ENCODE results near the gene MR1.

MR1 gene

DNA sequence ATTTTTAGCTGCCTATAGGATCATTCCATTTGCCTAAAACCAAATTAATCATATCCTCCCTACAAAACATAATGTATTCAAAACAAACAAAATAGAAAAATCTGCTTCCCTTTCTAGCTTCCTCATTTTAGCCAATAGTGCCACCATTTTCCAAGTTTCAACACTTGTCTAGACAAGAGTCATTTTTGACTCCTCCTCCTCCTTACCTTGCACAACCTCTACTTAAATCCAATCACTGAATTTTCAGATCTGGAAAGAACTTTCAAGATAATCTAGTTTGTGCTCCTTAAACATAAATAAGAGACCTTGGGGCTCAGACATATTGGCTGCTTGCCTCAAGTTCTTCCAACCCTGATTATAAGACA, 18.6 kb upstream of the MR1 start:
- H3K4me3 ChIP-seq (ENCODE audit: low read depth, low read length), result no peak overlapping the region
- TF ChIP-seq, protein P1, sequence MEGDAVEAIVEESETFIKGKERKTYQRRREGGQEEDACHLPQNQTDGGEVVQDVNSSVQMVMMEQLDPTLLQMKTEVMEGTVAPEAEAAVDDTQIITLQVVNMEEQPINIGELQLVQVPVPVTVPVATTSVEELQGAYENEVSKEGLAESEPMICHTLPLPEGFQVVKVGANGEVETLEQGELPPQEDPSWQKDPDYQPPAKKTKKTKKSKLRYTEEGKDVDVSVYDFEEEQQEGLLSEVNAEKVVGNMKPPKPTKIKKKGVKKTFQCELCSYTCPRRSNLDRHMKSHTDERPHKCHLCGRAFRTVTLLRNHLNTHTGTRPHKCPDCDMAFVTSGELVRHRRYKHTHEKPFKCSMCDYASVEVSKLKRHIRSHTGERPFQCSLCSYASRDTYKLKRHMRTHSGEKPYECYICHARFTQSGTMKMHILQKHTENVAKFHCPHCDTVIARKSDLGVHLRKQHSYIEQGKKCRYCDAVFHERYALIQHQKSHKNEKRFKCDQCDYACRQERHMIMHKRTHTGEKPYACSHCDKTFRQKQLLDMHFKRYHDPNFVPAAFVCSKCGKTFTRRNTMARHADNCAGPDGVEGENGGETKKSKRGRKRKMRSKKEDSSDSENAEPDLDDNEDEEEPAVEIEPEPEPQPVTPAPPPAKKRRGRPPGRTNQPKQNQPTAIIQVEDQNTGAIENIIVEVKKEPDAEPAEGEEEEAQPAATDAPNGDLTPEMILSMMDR (IDR thresholded peaks at IDR 0.05; ENCODE audit: control insufficient read depth, extremely low read depth, insufficient read depth), result no peak
- DNase-seq (ENCODE audit: low read depth), result no peak

DNA sequence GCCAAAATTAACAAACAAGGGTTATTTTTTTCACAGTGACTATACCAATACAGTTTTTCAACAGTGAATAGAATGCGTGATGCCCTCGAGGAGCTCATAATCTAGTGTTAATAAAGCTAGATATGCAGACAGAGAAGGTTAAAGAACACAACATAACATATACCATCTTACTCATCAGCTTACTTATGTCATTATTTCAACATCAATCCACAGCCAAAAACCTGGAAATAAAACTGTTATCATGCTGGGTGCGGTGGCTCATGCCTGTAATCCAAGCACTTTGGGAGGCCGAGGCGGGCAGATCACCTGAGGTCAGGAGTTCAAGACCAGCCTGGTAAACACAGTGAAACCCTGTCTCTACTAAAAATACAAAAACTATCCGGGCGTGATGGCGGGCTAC, 17.2 kb upstream of the MR1 start:
- no peak for DNase-seq (ENCODE audit: low read depth)
- no peak overlapping the region for H3K4me3 ChIP-seq (ENCODE audit: low read depth, low read length)
- TF ChIP-seq, protein P1 (IDR thresholded peaks at IDR 0.05; ENCODE audit: control insufficient read depth, extremely low read depth, insufficient read depth), result no peak

DNA sequence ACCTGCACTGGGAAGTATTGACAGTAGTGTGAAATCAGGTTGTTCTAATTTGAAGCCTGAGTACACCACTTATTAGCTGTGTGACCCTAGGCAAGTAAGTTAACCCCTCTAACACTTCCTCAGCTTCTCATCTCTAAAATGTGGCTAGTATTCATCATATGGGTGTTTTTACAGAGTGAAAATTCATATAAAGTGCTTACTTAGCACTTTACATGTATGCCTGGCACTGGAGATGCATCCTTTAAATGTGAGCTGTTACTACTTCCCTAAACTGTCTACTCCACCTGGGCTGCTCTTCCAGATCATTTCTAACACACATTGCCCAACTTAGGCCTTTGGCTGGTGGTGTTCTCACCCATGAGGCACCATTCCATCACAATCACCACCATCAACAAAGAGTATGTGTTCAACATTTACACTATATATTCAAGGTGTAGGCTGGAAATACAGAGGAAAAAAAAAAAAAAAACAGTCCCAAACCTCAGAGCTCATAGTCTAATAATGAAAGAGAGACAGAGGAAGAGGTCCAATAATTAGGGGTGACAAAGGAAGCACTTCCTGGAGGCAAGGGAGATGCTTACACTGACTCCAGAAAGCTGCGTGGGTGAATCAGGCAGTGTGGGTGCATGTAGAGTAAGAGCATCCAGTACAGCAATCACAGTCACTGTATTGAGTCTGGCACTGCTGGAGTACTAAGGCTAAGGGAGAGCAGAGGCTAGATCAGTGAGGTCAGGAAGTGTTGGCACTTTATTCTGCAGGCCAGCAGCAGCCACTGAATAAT, 14.7 kb upstream of the MR1 start:
- TF ChIP-seq, protein P1 (IDR thresholded peaks at IDR 0.05; ENCODE audit: control insufficient read depth, extremely low read depth, insufficient read depth), result no peak
- no peak for DNase-seq (ENCODE audit: low read depth)
- no peak overlapping the region for H3K4me3 ChIP-seq (ENCODE audit: low read depth, low read length)

DNA sequence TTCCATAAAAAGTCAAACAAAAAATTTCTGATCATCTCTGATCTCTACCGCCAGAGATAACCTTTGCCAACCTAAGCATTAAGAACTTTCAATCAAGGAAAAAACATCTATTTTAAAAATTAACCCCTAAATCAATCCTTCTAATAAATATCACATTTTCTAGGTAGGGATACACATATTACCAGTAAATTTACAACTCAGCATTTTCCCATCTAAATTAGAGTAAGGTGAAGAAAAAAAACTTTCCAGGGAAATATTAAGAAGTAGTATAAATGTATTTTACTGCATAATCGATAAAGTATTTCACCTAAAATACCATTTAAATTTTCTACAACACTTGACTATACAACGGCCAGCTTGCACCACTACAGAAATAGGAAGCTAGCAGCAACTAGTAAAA, 12.6 kb upstream of the MR1 start:
- TF ChIP-seq, protein P1 (IDR thresholded peaks at IDR 0.05; ENCODE audit: control insufficient read depth, extremely low read depth, insufficient read depth), result no peak
- DNase-seq (ENCODE audit: low read depth), result no peak
- H3K4me3 ChIP-seq (ENCODE audit: low read depth, low read length), result peak overlapping the region; percentile 97

DNA sequence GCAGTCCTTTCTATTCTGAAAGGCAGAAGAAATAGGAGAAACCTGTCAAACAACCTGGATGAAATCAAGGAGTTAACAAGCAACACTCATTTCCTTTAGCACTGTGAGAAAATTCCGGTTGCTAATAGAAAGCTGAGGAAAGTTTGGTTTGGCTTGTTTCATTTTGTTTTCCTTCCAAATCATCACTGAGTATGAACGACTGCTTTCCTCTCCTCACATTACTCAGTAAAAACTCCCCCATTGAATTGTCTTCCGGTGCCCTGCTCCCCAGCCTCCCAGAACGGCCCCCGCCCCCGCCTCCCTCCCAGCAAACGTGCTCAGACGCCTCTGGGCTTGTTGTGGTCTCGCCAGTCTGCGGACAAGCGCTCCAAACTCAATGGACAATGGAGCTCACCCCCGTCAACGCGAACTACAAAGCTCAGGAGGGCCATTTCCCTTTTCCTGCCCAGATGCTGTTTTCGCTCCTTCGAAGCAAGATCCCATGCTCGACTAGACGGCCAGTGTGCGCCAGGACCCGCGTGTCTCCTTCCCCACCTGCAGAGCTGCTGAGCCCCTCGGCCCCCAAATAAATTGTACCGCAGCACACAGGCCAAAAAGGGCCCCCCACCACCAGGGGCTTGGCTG, 11.9 kb upstream of the MR1 start:
- DNase-seq (ENCODE audit: low read depth), result peak; percentile 46

DNA sequence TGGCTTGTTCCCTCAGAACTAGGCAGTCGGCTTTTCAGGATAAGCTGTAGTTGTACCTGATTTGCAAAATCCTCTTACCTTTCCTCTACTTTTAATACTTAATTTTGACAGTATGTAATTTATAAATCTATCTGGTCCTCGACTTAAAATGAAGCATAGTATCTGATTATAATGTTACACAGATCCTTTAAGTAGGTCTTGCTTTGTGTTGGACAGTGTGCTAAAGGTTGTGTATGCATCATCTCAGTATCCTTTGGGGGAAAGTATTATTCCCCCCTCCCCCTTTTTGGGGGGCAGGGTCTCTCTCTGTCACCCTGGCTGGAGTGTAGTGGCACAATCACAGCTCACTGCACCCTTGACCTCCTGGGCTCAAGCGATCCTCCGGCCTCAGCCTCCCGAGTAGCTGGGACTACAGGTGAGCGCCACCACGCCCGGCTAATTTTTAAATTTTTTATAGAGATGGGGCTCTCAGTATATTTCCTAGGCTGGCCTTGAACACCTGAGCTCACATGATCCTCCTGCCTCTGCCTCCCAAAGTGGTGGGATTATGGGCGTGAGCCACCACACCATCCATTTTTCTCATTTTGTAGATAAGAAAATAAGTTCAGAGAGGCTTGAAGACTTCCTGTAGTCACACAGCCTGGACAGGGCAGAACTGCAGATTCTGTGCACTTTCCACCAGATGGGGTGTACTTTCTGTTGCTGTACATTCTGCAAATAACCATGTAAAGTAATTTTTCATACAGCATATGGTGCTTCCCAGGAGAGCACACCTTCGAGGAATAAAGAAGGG, 10.3 kb upstream of the MR1 start:
- TF ChIP-seq, protein P1 (IDR thresholded peaks at IDR 0.05; ENCODE audit: control insufficient read depth, extremely low read depth, insufficient read depth), result no peak
- peak overlapping the region; percentile 38 for H3K4me3 ChIP-seq (ENCODE audit: low read depth, low read length)
- no peak for DNase-seq (ENCODE audit: low read depth)

More for the DNA sequence above, 11.9 kb upstream of the MR1 start:
- TF ChIP-seq, protein P1 (IDR thresholded peaks at IDR 0.05; ENCODE audit: control insufficient read depth, extremely low read depth, insufficient read depth), result no peak
- H3K4me3 ChIP-seq (ENCODE audit: low read depth, low read length), result peak overlapping the region; percentile 97

All from LNCaP clone FGC (cell line).